ENCODE measurements around the gene LSAMP.

LSAMP gene

DNA sequence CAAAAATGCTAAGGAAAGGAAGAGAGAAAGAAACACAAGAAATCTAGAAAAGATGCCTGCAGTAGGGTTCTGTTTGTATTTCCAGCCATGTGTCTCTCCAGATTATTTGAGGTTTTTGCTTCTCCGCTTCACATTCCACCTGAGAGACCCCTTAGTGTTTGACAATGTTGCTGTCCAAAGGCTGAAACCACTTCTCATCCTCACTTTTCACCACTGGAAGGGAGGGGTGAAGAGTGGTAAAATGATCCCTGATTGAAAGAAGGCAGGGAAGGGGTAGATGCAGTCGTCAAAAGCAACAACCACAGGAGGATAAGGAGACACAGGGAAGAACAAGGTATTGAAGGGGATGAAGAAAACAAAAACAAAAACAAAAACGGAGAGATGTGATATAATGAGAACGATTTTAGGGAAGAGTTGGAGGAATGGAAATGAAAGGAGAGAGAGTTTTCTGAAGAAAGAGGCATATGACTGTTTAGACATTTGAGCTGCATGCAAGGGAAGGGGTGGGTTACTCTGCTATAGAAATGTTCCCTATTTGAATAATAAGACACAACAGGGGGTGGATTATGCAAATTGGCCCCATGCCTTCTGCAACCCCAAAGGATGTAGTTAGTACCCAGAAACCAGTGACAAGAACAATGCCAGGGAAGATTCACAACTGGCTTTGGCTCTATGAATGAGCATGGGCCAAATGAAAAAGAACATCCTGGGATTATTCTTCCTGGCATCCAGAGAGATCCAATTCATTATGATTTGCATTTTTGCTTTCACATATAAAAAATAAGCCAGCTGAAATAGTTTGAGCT is 586.1 kb downstream of the LSAMP start:
- no peak overlapping the region for H3K4me3 ChIP-seq (ENCODE audit: low read length, poor library complexity, severe bottlenecking)
- no peak overlapping the region for H3K4me2 ChIP-seq (ENCODE audit: low read depth, low read length, poor library complexity, severe bottlenecking)
- H2AFZ ChIP-seq (ENCODE audit: low read length) = no peak overlapping the region
- H3K9me3 ChIP-seq (ENCODE audit: insufficient read depth, low read depth, low read length) = no peaks in the 10 kb centered on the region
- H3F3A ChIP-seq (ENCODE audit: low read depth) = no peaks in the 10 kb centered on the region
- H3K79me2 ChIP-seq (ENCODE audit: insufficient read depth, low read length) = no peaks in the 10 kb centered on the region
- H3K27me3 ChIP-seq (ENCODE audit: insufficient read depth, low read length, poor library complexity, severe bottlenecking) = no peaks in the 10 kb centered on the region
- H4K20me1 ChIP-seq (ENCODE audit: insufficient read depth, low read length, poor library complexity, severe bottlenecking) = no peaks in the 10 kb centered on the region
- no peak overlapping the region for H3K9ac ChIP-seq (ENCODE audit: low read depth, low read length, poor library complexity, severe bottlenecking)
- no peaks in the 10 kb centered on the region for H3K36me3 ChIP-seq (ENCODE audit: insufficient read depth, low read length)
- no peaks in the 10 kb centered on the region for H3K9me2 ChIP-seq (replicated peaks; ENCODE audit: low read depth, low read length)
- H3K4me1 ChIP-seq (ENCODE audit: insufficient read depth, low read length, poor library complexity, severe bottlenecking) = no peaks in the 10 kb centered on the region
- TF ChIP-seq EZH2phosphoT487 (IDR thresholded peaks at IDR 0.05; ENCODE audit: borderline replicate concordance) = no peak
- TF ChIP-seq, protein P1, sequence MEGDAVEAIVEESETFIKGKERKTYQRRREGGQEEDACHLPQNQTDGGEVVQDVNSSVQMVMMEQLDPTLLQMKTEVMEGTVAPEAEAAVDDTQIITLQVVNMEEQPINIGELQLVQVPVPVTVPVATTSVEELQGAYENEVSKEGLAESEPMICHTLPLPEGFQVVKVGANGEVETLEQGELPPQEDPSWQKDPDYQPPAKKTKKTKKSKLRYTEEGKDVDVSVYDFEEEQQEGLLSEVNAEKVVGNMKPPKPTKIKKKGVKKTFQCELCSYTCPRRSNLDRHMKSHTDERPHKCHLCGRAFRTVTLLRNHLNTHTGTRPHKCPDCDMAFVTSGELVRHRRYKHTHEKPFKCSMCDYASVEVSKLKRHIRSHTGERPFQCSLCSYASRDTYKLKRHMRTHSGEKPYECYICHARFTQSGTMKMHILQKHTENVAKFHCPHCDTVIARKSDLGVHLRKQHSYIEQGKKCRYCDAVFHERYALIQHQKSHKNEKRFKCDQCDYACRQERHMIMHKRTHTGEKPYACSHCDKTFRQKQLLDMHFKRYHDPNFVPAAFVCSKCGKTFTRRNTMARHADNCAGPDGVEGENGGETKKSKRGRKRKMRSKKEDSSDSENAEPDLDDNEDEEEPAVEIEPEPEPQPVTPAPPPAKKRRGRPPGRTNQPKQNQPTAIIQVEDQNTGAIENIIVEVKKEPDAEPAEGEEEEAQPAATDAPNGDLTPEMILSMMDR (conservative IDR thresholded peaks at IDR 0.05; ENCODE audit: low read length) = no peak

DNA sequence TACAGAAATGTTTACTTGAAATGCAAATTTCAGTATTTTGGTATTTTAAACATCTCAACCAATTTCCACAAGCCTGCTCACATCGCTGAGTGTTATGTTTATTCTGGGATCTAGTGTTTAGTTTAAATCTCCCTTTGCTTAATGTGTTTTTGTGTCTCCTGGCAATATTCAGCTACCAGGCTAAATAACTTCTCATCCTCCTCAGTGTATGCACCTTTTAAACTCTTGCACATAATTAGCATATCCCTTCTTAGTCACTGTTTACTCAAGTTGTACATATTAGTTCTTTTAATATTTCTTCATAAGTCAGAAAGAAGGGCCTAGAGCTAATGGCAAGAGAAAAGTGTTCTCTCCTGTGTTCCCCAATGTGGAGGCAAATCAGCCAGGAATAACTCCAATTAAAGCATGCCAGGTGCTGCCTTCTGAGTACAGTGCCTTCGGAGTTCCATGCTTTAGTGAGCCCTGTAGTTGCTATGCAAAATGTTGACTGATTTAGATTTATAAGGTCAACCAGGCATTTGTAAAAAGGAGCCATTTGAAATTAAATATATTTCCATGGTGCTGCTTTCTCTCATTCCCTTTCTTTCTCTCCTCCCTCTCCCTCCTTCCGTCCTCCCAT is 587.7 kb downstream of the LSAMP start:
- Histone ChIP-seq H3K79me2 (ENCODE audit: insufficient read depth, low read length) (no peaks in the 10 kb centered on the region), H3K4me3 (ENCODE audit: low read length, poor library complexity, severe bottlenecking) (no peak overlapping the region), H3K4me2 (ENCODE audit: low read depth, low read length, poor library complexity, severe bottlenecking) (no peak overlapping the region), H3K9me2 (replicated peaks; ENCODE audit: low read depth, low read length) (no peaks in the 10 kb centered on the region), H3K9ac (ENCODE audit: low read depth, low read length, poor library complexity, severe bottlenecking) (no peak overlapping the region), H4K20me1 (ENCODE audit: insufficient read depth, low read length, poor library complexity, severe bottlenecking) (no peaks in the 10 kb centered on the region), H2AFZ (ENCODE audit: low read length) (no peak overlapping the region), H3F3A (ENCODE audit: low read depth) (no peaks in the 10 kb centered on the region), H3K36me3 (ENCODE audit: insufficient read depth, low read length) (no peaks in the 10 kb centered on the region), H3K27me3 (ENCODE audit: insufficient read depth, low read length, poor library complexity, severe bottlenecking) (no peaks in the 10 kb centered on the region), H3K4me1 (ENCODE audit: insufficient read depth, low read length, poor library complexity, severe bottlenecking) (no peaks in the 10 kb centered on the region), H3K9me3 (ENCODE audit: insufficient read depth, low read depth, low read length) (no peaks in the 10 kb centered on the region)
- TF ChIP-seq, protein P1 (conservative IDR thresholded peaks at IDR 0.05; ENCODE audit: low read length) = no peak
- no peak for TF ChIP-seq EZH2phosphoT487 (IDR thresholded peaks at IDR 0.05; ENCODE audit: borderline replicate concordance)

DNA sequence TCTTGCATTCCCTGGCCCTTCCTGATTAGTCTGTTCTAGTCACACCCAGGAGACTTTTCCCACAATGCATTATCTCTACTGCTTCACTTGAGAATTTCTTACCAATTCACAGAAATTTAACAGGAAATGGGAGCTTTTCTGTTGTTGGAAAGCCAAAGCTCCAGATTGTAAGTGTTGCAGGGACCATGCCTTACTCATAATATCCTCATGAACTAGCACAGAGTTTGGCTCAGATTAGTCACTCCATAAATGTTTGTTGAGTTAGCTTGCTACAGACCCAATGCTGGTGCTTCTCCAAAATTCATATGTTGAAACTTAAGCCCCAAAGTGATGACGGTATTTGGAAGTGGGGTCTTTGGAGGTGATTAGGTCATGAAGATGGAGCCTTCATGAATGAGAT is 589.4 kb downstream of the LSAMP start:
- Histone ChIP-seq H2AFZ (ENCODE audit: low read length) (no peak overlapping the region), H4K20me1 (ENCODE audit: insufficient read depth, low read length, poor library complexity, severe bottlenecking) (no peaks in the 10 kb centered on the region), H3K4me2 (ENCODE audit: low read depth, low read length, poor library complexity, severe bottlenecking) (no peak overlapping the region), H3K9me3 (ENCODE audit: insufficient read depth, low read depth, low read length) (no peaks in the 10 kb centered on the region), H3K4me3 (ENCODE audit: low read length, poor library complexity, severe bottlenecking) (no peak overlapping the region), H3K36me3 (ENCODE audit: insufficient read depth, low read length) (no peaks in the 10 kb centered on the region), H3K9me2 (replicated peaks; ENCODE audit: low read depth, low read length) (no peaks in the 10 kb centered on the region), H3K9ac (ENCODE audit: low read depth, low read length, poor library complexity, severe bottlenecking) (no peak overlapping the region), H3K4me1 (ENCODE audit: insufficient read depth, low read length, poor library complexity, severe bottlenecking) (no peaks in the 10 kb centered on the region), H3K79me2 (ENCODE audit: insufficient read depth, low read length) (no peaks in the 10 kb centered on the region), H3F3A (ENCODE audit: low read depth) (no peaks in the 10 kb centered on the region), H3K27me3 (ENCODE audit: insufficient read depth, low read length, poor library complexity, severe bottlenecking) (no peaks in the 10 kb centered on the region)
- TF ChIP-seq, protein P1 (conservative IDR thresholded peaks at IDR 0.05; ENCODE audit: low read length) = no peak
- no peak for TF ChIP-seq EZH2phosphoT487 (IDR thresholded peaks at IDR 0.05; ENCODE audit: borderline replicate concordance)
